Ovary (tissue), 3 donors: Measurements from ENCODE around the gene PHACTR1.

Source experiments
- CTCF ChIP-seq, 3 donors: fragments of 450-650 bp in 2 of 3; fragments of 200-600 bp in 1 of 3; IDR thresholded peaks; one replicate each; pipeline versions ENCODE4 v1.5.1 to v1.8.0; 2016 to 2022; ENCODE audit warnings: antibody characterized with exemption in 3 of 3, mild to moderate bottlenecking in 1 of 3
- EP300 ChIP-seq: sonication (generic); formaldehyde crosslinking; IDR thresholded peaks from one replicate; pipeline ENCODE4 v1.6.1; 2017; ENCODE audit warnings: antibody characterized with exemption
- POLR2A ChIP-seq: fragments of 450-650 bp; IDR thresholded peaks from one replicate; pipeline ENCODE4 v1.6.1; 2017; ENCODE audit warnings: antibody characterized with exemption, mild to moderate bottlenecking, moderate library complexity
- donor health status: DM: no; HTN: no; CAD: no.

- TF ChIP-seq CTCF (IDR thresholded peaks at IDR 0.05) (no peak), EP300 (no peak), POLR2A (no peak)
Measured at GRCh38 chr6:13233106-13233505, 516.5 kb downstream of the PHACTR1 start.
